LoVo (cell line): Measurements from ENCODE around the gene CACNA2D3.
"Not testable (repeated sequence)": the region's sequence is repeated elsewhere in the genome, so short reads cannot be mapped to it uniquely, and the experiment has no call there.

Source experiments
- DNase-seq: peaks from one replicate; pipeline ENCODE4 v3.0.0-alpha.2; 2016; ENCODE audit warnings: low spot score

CACNA2D3 gene

DNA sequence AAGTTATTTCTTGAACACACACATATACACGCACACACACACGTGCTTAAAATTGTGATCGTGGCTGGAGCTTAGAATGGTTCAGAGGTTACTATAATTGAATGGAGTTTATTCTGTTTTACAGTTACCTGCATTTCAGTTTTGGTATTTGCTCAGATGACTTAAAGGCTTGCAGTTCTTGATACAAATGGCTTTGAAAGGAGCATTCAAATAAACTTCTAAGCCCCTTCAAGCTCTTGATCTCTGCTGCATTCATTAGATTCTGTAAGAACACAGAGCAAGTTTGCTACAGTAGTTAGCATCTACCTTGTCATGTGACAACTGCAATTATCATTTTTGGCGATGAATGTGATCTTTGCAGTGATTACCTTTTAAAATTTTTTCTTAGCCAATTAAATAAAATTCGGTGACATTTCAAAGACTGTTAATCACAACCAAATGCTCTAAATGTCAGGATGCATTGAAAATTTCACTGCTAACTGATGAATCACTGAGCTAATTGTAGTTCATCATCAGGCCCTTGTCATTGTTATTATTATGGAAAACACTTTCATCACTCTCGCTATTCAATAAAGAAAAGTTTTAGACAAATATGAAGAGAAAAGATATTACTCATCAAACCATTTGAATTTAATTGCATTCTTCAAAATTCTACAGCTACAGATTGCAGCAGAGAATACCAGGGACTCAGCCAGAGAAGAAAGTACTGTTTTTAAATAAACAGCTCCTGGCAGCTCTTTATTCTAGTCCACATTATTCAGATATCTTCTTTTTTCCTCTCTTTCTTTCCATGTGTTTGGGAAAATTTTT is 509.4 kb downstream of the CACNA2D3 start:
- DNase-seq = no peak

DNA sequence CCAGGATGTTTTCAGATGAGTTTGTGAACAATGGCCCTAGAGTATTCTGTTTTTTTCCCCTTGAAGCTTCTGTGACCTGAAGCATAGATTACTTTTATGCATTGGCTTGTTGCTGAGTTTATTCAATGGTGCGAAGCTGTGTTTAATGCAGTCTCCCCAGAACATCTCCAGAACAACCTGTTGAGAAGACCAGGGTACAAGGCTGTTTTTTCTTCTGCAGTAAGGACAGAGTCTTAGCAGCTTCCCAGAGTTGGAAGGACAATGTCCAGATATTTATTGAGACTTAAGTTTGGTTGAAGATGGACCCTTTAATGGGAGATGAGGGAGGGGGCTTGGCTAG is 509.9 kb downstream of the CACNA2D3 start:
- no peak for DNase-seq

DNA sequence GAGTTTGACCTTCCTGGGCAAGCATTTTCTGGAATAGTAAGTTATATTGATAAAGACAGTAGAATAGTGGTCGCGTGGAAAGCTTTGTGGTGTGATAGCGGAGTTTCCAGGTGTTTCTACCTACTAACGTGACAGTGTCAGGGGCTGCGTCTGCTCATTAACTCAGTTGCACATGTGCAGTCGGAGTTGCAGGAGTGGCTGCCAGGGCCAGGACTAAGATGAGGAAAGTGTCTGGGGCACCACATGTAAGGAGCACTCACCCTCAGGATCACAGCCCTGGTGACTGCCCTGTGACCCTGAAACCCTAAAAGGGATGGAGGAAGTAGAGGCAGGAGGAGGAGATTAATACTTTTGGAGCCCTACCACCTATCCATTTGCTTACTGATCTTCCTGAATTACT is 510.5 kb downstream of the CACNA2D3 start:
- no peak for DNase-seq

DNA sequence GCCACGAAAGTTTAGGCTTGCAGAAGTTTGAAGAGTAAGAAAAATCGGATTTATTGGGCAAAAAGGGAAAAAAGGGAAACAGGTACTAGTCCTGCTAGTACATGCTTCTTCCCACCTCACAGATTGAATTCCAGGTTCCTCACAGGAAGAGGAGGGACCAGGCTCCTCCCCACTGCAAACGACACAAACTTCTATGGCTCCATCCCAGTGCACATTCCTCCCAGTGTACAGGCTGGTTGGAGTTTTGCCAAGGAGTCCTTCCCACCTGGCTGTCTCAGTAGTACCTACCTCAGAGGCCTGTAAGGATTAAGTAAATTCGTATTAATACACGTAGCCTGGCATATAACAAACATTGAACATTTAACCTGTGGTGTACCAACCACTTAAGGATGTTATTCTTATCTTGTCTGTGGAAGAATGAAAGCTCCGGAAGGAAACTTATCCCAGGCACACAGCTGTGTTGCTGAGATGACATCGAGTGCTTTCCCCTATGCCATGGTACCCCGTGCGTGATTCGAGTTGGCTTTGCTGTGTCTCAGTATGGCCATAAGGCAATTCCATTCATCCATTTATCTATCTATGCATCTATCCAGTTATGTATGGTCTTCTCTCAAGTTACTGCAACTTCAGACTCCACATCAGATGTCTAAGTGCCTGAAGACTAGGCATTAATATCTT is 511.2 kb downstream of the CACNA2D3 start:
- no peak for DNase-seq

DNA sequence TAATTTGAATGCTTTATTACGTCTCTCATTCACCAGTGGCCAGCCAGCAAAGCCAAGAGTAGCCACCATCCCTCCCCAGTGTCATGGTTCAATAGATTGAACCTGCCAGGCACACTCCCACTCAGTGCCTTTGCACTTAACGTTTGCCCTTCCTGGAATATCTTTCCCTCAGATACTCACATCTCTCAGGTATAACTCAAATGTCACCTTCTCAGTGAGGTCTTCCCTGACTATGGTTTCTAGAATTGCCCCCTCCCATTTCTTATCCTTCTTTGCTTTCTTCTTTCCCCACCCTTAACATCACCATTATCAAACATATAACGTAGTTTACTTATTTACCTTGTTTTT is 511.7 kb downstream of the CACNA2D3 start:
- no peak for DNase-seq

DNA sequence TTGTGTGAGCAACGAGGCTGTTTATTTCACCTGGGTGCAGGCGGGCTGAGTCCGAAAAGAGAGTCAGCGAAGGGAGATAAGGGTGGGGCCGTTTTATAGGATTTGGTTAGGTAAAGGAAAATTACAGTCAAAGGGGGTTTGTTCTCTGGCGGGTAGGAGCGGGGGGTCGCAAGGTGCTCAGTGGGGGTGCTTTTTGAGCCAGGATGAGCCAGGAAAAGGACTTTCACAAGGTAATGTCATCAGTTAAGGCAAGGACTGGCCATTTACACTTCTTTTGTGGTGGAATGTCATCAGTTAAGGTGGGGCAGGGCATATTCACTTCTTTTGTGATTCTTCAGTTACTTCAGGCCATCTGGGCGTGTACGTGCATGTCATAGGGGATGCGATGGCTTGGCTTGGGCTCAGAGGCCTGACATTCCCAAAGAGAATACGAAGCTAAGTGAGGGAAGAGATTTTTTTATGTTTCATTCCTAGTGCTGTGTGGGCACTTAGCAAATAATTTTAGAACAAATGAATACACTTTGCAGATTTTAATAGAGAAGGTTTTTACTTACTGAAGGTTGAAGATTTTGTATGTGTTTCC is 517.5 kb downstream of the CACNA2D3 start:
- DNase-seq = not testable (repeated sequence)

DNA sequence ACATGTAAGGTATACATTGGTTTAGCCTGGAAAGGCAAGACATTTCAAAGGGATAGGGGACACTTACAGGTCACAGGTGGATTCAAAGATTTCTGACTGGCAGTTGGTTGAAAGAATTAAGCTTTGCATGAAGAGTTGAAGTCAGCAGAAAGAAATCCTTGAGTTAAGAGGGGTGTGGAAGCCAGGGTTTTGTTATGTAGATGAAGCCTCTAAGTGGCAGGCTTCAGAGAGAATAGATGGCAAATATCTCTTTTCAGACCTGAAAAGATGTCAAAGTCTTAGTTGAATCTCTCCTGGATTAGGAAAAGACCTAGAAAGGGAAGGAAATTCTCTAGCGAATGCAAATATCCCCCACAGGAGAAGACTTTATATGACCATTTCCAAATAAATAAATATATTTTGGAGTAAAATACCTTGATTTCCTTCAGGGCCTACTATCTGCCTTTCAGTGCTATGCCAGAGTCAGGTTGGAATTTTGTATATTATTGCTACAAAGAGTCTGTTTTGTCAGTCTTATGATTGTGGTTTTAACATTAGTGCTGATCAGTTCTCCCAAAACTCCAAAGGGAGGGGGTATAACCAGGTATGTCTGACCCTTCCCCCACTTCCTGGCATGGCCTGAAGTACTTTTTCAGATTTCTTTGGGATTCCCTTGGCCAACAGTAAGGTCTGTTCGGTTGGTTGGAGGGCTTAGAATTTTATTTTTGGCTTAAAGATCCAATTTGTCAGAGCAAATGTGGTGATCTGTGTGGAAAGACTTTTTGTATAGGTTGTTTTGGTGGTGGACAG is 519.1 kb downstream of the CACNA2D3 start:
- DNase-seq = no peak

DNA sequence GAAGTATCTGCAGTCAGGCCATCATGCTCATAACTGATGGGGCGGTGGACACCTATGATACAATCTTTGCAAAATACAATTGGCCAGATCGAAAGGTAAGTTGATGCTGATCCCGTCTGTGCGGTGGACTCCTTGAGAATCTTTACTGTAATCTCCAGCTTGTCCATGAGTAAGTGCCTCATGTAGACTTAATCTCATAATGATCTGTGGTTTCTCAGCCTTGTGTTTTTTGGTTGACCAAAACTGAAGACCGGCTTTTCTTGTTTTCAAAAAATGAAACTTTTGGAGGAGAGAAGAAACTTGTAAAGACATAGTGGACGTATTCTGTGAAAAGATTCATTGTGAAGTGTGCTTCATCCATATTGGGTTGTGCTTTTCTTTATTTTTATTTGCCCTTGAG is 519.8 kb downstream of the CACNA2D3 start:
- DNase-seq = no peak

DNA sequence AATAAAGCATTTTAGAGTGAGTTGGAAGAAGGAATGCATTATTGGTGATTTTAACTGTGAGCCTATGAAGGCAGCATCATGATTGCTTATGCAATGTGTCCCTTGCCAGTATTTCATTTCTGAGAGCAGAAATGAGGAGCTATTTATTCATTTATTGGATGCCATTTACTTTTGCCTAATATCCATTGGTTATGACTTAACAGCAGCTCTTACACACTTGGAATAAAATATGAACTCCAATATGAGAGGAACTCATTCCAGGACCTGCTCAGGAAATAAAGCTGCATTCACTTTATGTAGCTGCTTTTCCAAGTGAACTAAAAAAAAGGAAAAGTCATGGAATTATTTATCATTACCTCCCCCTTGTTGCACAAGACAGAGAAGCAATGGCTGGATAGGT is 525.4 kb downstream of the CACNA2D3 start:
- DNase-seq = no peak

DNA sequence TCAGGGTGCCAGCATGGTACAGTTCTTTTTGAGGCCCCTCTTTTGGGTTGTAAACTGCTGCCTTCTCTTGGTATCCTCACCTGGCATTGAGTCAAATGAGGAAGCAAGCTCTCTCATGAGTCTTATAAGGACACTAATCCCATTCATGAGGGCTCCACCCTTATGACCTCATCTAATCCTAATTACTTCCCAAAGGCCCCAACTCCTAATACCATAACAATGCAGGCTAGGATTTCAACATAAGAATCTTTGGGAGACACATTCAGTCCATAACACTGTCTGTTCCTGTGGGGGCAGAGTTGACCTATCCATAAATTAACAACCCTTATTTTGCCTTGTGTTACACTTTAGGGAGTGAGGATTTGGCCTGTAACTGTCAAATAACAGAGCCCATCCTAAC is 527.2 kb downstream of the CACNA2D3 start:
- peak; percentile 18 for DNase-seq

DNA sequence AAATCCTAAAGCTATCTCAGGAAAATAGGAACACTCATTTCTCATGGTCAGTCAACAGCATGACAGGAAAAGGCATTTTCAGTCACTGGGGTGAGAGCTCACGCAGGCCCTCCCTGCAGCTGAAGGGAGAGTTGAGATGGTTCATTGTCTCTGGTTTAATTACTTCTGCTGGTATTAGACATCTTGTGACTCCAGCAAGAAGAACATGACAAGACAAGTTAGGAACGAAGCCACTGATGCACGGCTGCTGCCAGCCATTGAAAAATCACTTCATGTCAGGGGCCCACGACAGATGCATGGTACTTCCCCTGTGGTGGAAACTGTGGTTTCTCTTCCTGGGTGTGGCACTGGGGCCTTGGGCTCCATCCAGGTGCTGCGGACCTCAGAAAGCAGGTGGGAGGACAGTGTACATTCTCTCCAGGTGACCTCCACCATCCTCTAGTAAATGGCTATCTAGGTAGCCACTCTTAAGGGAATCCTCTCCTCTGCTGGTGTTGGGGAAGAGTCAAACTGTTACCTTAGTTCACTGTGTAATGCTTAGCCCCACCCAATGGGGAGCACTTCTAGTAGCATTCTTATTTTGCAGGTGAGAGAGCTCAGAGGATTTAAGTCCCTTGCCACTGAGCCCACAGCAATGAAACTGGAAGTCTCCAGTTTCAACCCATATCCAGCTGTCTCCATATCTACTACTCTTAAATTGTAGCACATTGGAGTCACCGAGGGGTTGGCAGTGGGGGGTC is 531.3 kb downstream of the CACNA2D3 start:
- no peak for DNase-seq

DNA sequence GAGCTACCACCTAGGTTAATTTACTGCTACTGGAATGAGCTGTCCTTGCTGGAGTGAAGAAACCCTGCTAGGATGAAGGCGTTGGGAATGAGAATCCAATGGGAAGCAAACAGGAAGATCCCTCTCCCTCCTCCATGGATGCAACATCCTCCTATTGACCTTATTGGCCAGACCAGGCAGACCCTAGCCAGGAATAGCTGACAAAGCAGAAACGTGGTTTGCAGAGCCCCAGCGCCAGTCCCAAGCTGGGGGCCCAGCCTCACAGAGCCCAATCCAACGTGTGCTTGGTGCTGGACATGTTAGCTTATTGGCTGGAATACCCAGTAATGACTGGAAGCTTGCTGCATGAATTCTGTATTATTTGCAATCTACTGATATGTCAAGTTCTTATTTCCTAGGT is 532.4 kb downstream of the CACNA2D3 start:
- no peak for DNase-seq

DNA sequence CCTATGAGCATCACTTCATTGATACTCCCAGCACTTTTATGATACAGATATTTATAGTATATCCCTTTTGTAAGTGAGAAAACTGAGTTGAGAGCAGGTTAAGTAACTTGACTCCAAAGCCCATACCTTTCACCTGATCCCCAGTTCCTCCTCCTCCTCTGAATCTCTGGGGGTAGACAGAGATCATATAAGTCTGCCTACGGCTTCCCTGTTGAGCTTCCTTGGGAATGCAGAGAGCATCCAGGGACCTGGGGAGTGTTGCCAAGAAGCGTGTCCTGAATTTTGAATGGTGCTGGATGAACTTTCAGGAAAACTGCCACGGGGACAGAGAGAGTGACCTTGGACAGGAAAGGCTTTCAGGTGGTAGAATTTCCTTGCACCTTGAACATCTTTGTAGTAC is 537.0 kb downstream of the CACNA2D3 start:
- DNase-seq = no peak

DNA sequence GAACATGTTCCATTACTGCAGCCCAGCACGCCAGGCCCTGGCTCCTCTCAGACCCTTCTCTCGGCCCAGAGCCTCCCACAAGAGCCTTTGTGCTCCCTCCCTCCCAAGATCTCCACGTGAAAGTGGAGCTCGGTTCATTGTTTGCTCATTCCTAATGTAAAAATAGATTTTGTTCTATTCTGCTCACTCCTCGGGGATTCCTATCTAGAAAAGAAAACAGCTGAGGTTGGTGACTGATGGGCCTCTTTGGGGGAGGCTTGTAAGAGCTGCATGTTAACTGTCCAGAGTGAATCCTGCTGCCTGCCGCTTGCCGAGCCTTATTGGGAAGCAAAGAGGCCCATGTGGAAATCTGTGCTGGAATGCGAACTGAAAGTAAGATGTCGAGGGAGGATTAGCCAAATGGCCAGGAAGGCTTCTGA is 538.4 kb downstream of the CACNA2D3 start:
- DNase-seq = no peak

DNA sequence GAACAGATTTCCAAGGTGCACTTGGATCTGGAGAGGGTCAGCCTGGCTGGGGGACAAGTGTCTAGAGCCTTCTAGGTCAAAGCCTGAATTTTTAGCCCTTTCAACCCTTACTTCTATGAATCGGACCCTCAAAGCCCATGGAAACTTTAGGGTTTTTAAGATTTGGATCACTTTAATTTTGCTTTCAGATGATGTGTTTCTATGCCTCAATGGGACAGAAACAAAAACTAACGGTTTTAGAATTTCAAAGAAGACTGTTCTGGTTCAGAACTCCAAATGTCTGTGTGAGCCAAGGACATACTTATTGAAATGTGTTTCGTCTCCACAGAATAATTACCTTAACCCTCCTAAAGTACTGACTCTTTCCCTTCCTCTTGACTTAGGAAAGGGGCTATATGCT is 538.8 kb downstream of the CACNA2D3 start:
- DNase-seq = no peak

DNA sequence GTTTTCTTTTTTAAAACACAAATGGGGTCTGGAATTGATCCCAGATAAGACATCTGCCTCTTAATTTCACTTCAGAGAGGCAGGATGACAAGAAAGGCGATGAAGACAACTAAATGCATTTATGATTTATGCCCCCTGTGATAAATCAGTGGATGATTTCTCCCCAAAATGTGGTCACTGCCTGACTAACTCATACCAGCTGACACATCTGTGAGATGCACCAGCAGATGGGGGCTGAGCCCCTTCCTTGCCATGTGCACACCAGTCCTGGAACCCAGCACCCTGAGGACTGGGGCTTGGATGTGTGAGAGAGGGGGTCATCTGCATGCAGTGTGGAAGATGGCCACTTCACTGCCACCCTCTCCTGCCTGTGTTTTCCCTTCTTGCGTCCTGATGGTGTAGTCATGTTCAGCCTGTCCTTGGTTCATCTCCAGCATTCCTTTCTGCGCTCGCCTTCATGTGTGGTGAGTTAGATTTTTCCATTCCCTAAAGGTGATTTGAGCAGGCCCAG is 541.2 kb downstream of the CACNA2D3 start:
- DNase-seq = no peak

DNA sequence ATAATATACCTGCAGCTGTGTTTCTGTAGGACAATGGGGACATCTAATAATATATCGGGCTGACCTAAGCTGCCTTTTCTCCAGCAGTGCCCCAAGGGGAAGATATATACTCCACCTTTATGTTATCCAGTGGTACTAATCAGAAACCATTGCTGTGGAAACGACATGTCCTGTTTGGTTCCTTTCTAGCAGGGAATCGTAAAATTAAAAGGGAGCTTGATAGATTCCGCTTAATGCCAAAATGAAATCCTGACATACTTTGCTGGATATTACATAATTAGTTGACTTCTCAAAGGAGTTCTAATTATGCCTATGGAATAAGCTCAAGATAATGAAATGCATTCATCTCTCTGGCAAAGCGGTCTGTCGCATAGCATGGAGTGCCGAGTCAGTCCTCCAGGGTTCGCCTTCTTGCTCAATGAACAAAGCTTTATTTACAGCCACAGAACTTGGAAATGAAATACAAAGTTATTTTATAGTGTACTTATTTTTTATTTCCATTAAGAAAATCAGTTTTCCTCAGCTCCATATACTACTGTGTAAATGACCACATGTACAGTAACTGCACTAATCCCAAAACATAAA is 542.8 kb downstream of the CACNA2D3 start:
- no peak for DNase-seq

DNA sequence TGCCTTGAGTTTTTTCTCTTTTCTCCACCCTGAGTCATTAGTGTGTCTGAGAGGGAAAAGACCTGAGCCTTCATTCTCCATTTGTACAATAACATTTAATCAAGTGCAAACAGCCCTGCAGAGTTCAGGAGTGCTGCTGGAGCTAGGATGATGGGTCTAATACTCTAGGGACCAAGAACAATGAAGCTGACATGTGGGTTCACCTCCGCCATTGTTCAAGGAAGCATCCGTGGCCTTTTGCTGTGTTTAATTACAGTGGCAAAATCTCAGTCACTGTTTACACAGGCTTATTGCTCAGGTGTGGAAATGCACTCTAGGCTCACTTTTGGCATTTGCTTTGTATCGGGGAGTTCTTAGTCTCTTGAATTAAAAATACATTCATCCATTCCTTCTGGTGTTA is 545.9 kb downstream of the CACNA2D3 start:
- no peak for DNase-seq

DNA sequence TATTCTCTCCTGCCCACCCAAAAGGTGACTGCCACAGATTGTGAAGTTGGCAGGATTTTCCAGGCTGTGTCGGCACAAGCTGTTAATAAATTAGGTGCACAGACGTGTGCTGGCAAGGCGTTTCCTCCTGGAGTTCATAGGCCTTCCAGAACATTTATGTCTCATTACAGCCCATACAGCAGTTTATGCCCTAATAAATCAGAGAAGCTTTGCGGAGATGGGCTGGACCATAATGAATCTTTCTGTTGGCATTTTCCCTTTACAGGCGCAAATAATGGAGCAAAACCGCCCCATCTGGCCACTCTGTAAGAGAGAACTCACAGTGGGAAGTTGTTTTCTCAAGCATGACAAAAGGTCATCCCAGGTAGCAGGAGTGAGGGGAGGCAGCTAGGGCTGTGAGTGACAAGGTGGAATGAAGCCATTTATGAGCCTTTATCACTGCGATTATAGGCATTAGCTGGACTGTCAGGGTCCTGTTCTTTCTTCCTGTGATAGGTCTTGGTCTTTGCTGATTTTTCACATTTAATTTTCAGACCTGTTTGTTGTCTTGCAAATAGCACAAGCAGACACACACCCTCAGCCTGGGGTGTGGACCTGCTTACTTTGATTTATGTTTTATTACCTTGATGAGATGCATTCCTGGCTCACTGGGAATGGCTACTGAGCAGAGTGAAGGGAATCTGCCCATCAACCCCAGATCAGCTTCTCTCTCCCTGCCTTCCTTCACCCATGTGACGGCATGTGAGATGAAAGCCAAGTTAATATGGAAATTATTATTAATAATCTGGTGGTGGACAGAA is 548.0 kb downstream of the CACNA2D3 start:
- DNase-seq = no peak

DNA sequence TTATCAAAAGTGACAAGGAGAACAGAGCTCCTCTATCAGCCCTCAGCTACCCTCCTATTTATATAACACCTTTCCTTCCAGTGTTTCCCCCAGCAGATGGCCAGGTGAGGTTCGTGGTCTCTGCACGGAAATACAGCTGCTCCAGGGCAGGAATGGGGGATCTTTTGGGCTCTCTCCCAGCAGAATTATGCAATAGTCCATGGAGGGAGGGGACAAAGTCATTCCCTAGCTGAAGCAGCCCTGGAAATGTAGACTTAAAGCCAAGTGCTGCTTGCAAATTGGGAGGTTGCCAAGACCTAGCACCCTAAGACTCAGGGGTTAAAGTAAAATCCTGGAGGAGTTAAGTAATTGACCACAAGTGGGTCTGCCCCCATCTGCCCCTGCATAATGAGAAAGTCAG is 549.2 kb downstream of the CACNA2D3 start:
- DNase-seq = no peak

DNA sequence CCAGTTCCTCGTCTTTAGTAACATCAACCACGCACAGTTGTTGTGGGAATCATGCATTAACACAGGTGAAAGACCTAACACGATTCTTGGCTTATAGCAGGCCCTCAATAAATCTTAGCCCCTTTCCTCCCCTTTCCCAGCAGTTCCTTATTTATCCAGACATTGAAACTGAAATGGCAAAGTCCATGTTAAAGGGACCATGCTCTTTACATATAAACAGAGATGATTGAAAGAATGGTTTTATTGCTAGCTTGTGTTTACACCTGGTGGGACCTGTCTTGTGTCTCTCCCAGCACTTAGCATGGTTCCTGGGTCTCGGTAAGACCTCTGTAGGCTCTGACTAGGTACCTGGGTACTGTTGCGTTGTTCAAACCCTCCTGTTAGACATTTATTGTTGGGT is 553.7 kb downstream of the CACNA2D3 start:
- DNase-seq = no peak
